ENCODE results near the gene RAD9A.

The RAD9A gene

DNA sequence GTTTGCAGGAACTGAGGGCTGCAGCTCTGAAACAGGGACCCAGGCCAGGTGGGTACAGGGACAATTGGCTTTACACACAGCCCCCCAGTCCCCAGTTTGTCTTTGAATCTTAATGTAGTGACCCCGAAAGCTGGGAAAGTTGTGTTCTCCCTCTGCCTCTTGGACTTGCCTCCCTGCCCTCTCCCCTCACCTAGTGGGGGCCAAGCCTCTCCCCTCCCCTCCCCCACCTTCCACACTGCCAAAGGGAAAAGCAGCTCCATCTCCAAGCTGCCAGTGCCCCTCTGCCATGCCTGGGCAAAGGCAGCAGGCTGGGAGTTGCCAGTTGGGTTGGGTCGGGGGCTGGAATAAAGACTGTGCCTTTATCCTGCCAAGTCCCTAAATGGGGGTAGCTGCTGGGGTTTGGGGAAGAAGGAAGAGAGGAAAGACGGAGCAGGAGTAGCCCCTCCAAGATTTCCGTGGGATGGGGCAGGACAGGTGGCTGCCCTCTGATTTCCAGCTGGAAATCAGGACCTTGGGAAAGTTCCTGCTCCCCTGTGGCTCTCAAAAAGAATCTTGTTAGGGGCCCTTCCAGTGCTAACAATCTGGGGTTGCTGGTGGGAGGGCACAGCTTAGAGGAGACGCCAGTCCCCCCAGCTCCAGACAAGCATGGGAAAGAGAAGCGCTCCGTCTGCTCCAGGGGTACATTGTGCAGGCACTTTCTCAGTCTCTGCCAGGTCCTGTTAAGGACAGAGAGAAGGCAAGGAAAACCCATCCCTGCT, 15.5 kb upstream of the RAD9A start (continued):
- TF ChIP-seq SP7 (tag by site-specific recombination; IDR thresholded peaks at IDR 0.05), result no peak
- TF ChIP-seq, protein P1, sequence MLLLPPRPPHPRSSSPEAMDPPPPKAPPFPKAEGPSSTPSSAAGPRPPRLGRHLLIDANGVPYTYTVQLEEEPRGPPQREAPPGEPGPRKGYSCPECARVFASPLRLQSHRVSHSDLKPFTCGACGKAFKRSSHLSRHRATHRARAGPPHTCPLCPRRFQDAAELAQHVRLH (tag by site-specific recombination; IDR thresholded peaks at IDR 0.05), result no peak
- TF ChIP-seq ZNF133 (tag by site-specific recombination; IDR thresholded peaks at IDR 0.05), result no peak
- TF ChIP-seq ZBTB6 (tag by site-specific recombination; IDR thresholded peaks at IDR 0.05), result no peak
- no peak for TF ChIP-seq GFI1B (tag by site-specific recombination; IDR thresholded peaks at IDR 0.05)
- TF ChIP-seq ZNF530 (tag by site-specific recombination; IDR thresholded peaks at IDR 0.05; ENCODE audit: low read depth), result no peak
- no peak for TF ChIP-seq ZNF155 (tag by site-specific recombination; IDR thresholded peaks at IDR 0.05)

- H3K4me3 ChIP-seq (ENCODE audit: low read depth, low read length), result no peak overlapping the region
- no peaks in the 10 kb centered on the region for H3K9me3 ChIP-seq (ENCODE audit: control insufficient read depth, insufficient read depth, low read depth, low read length)
- TF ChIP-seq ZIC2 (tag by site-specific recombination; IDR thresholded peaks at IDR 0.05) (0 out of 2 replicates have a peak, but pooled peaks have one; percentile 16), PRDM10 (tag by site-specific recombination; IDR thresholded peaks at IDR 0.05) (peak; percentile 34; the same call in 1 of the 2 replicates), ZNF121 (tag by site-specific recombination; IDR thresholded peaks at IDR 0.05) (0 out of 2 replicates have a peak, but pooled peaks have one; percentile 54), KLF10 (tag by site-specific recombination; IDR thresholded peaks at IDR 0.05) (no peak), ZFHX2 (tag by site-specific recombination; conservative IDR thresholded peaks at IDR 0.05) (peak; percentile 28), ZNF747 (tag by site-specific recombination; IDR thresholded peaks at IDR 0.05) (no peak), ZFP41 (tag by site-specific recombination; IDR thresholded peaks at IDR 0.05; ENCODE audit: borderline replicate concordance) (no peak), ZNF292 (tag by site-specific recombination; IDR thresholded peaks at IDR 0.05; ENCODE audit: borderline replicate concordance, low read depth) (no peak), ZXDB (tag by site-specific recombination; IDR thresholded peaks at IDR 0.05) (no peak), GLIS1 (tag by site-specific recombination; IDR thresholded peaks at IDR 0.05) (peak; percentile 44), GLIS2 (tag by site-specific recombination; IDR thresholded peaks at IDR 0.05) (peak; percentile 33; the same call in 1 of the 2 replicates)
- TF ChIP-seq, protein P2, sequence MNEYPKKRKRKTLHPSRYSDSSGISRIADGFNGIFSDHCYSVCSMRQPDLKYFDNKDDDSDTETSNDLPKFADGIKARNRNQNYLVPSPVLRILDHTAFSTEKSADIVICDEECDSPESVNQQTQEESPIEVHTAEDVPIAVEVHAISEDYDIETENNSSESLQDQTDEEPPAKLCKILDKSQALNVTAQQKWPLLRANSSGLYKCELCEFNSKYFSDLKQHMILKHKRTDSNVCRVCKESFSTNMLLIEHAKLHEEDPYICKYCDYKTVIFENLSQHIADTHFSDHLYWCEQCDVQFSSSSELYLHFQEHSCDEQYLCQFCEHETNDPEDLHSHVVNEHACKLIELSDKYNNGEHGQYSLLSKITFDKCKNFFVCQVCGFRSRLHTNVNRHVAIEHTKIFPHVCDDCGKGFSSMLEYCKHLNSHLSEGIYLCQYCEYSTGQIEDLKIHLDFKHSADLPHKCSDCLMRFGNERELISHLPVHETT (tag by site-specific recombination; IDR thresholded peaks at IDR 0.05), result no peak
- TF ChIP-seq, protein P3, sequence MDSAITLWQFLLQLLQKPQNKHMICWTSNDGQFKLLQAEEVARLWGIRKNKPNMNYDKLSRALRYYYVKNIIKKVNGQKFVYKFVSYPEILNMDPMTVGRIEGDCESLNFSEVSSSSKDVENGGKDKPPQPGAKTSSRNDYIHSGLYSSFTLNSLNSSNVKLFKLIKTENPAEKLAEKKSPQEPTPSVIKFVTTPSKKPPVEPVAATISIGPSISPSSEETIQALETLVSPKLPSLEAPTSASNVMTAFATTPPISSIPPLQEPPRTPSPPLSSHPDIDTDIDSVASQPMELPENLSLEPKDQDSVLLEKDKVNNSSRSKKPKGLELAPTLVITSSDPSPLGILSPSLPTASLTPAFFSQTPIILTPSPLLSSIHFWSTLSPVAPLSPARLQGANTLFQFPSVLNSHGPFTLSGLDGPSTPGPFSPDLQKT (IDR thresholded peaks at IDR 0.05; ENCODE audit: borderline replicate concordance, low read depth, low read length), result no peak
- H3K4me1 ChIP-seq (ENCODE audit: control insufficient read depth, insufficient read depth, low read length), result peaks cover 3% of the 10 kb centered on the region; the same call in 1 of the 2 replicates
- POLR2A ChIA-PET, result interaction anchor here (0.8 kb wide), 1 partner anchor 26 kb away, joined by 3 read pairs; no protein-coding TSS in a partner anchor
- no peaks in the 10 kb centered on the region for H3K36me3 ChIP-seq (ENCODE audit: control insufficient read depth in 2 of 2, insufficient read depth in 1 of 2, low read length in 2 of 2)
- no peak overlapping the region for H3K27ac ChIP-seq (ENCODE audit: extremely low read depth, low read depth, low read length)
- CTCF ChIA-PET, result interaction anchor here (0.6 to 30.4 kb wide), 4 partner anchors 4 to 31 kb away, joined by 3 to 898 read pairs (median 454); partner anchors contain the start of genes CLCF1, POLD4 and RAD9A
Measured at GRCh38 chr11:67376873-67377808, 14.6 kb upstream of the RAD9A start.

Measured in HEK293 (cell line).